Nephron progenitor cell (in vitro differentiated cells): Measurements from ENCODE around the gene IL10.

Experiments
- DNase-seq: peaks from one replicate; pipeline ENCODE4 v3.0.0; 2021
- H3K27ac Mint-ChIP-seq: 2 replicates; pipeline ENCODE4 v1.8.0; 2021; ENCODE audit warnings: mild to moderate bottlenecking, moderate library complexity, mixed read lengths
- H3K27me3 Mint-ChIP-seq: 2 replicates; pipeline ENCODE4 v1.8.0; 2021; ENCODE audit warnings: mild to moderate bottlenecking, low read depth, mixed read lengths; ENCODE audit not compliant: poor library complexity
- H3K36me3 Mint-ChIP-seq: 2 replicates; pipeline ENCODE4 v1.8.0; 2021; ENCODE audit warnings: low read depth, mixed read lengths
- H3K4me1 Mint-ChIP-seq: 2 replicates; pipeline ENCODE4 v1.8.0; 2021; ENCODE audit warnings: mixed read lengths
- H3K4me3 Mint-ChIP-seq: 2 replicates; pipeline ENCODE4 v1.8.0; 2021; ENCODE audit warnings: mild to moderate bottlenecking, moderate library complexity, mixed read lengths
- H3K9me3 Mint-ChIP-seq: 2 replicates; pipeline ENCODE4 v1.8.0; 2021; ENCODE audit warnings: mild to moderate bottlenecking, moderate library complexity, mixed read lengths
- CTCF ChIP-seq: fragments of 200-600 bp; sonication (generic); IDR thresholded peaks from 2 replicates; pipeline ENCODE4 v1.5.0; 2021; ENCODE audit warnings: antibody characterized with exemption

The IL10 gene

GRCh38 chr1:206757524-206758266 is 14.6 kb downstream of the IL10 start:
- Mint-ChIP-seq H3K9me3 (peaks cover 14% of the 10 kb centered on the region), H3K36me3 (no peaks in the 10 kb centered on the region), H3K27ac (no peak overlapping the region), H3K27me3 (peaks cover under 1% of the 10 kb centered on the region), H3K4me1 (peaks cover 4% of the 10 kb centered on the region), H3K4me3 (no peak overlapping the region)
- no peak for DNase-seq
- no peak for TF ChIP-seq CTCF

GRCh38 chr1:206754011-206754410 is 18.3 kb downstream of the IL10 start:
- no peak overlapping the region for H3K4me3 Mint-ChIP-seq
- H3K9me3 Mint-ChIP-seq, result peaks cover 14% of the 10 kb centered on the region
- H3K4me1 Mint-ChIP-seq, result peaks cover 14% of the 10 kb centered on the region
- H3K36me3 Mint-ChIP-seq, result no peaks in the 10 kb centered on the region
- no peak for TF ChIP-seq CTCF
- H3K27me3 Mint-ChIP-seq, result peaks cover 4% of the 10 kb centered on the region
- no peak for DNase-seq
- H3K27ac Mint-ChIP-seq, result no peak overlapping the region

GRCh38 chr1:206753141-206753540 is 19.2 kb downstream of the IL10 start:
- Mint-ChIP-seq H3K27ac (no peak overlapping the region), H3K9me3 (peaks cover 14% of the 10 kb centered on the region), H3K4me3 (no peak overlapping the region), H3K4me1 (peaks cover 18% of the 10 kb centered on the region), H3K36me3 (no peaks in the 10 kb centered on the region), H3K27me3 (peaks cover 4% of the 10 kb centered on the region)
- no peak for DNase-seq
- no peak for TF ChIP-seq CTCF

- no peak overlapping the region for H3K4me3 Mint-ChIP-seq
- H3K27me3 Mint-ChIP-seq, result peaks cover 4% of the 10 kb centered on the region
- H3K27ac Mint-ChIP-seq, result no peak overlapping the region
- peaks cover 18% of the 10 kb centered on the region for H3K4me1 Mint-ChIP-seq
- no peak for TF ChIP-seq CTCF
- H3K36me3 Mint-ChIP-seq, result no peaks in the 10 kb centered on the region
- DNase-seq, result no peak
- peaks cover 14% of the 10 kb centered on the region for H3K9me3 Mint-ChIP-seq
Observed at GRCh38 chr1:206752481-206752880, 19.8 kb downstream of the IL10 start.

GRCh38 chr1:206751891-206752290 is 20.4 kb downstream of the IL10 start:
- H3K4me1 Mint-ChIP-seq, result peaks cover 18% of the 10 kb centered on the region
- peaks cover 4% of the 10 kb centered on the region for H3K27me3 Mint-ChIP-seq
- H3K27ac Mint-ChIP-seq, result no peak overlapping the region
- no peaks in the 10 kb centered on the region for H3K36me3 Mint-ChIP-seq
- H3K9me3 Mint-ChIP-seq, result peaks cover 14% of the 10 kb centered on the region
- no peak for DNase-seq
- TF ChIP-seq CTCF, result no peak
- no peak overlapping the region for H3K4me3 Mint-ChIP-seq
